HepG2 (cell line): Measurements from ENCODE around the gene CACNA1C. TPM values are rescaled to one million over a fixed set of nuclear protein-coding genes. Genes with fewer than 3 reads are reported as not detected.

Experiments
- ATAC-seq: fragments of 200-7000 bp; cut with Tn5 transposase; 3 replicates; pipeline ENCODE4 v1.9.1; 2020; ENCODE audit warnings: mild to moderate bottlenecking, moderate library complexity
- BruUV-seq: library from RNA; stranded (reverse); fragments of 400-500 nt; replicated peaks from 2 replicates; lab custom pipeline; 2021; lab: Mats Ljungman, UMichigan
- CTCF ChIA-PET: fragments of 300-600 bp; formaldehyde crosslinking; extraction: SDS; loops from one replicate; lab custom pipeline; 2021; ENCODE audit warnings: low total read pairs, inconsistent platforms, low intra/inter-chr PET ratio; lab: Yijun Ruan, JAX
- POLR2A ChIA-PET: fragments of 350-600 bp; sonication (Branson Sonifier 250); formaldehyde crosslinking; loops from one replicate; lab custom pipeline; 2020; ENCODE audit warnings: antibody characterized with exemption, inconsistent platforms; lab: Yijun Ruan, JAX
- DNase-seq: peaks from one replicate; pipeline ENCODE4 v3.0.0-alpha.2; 2015; ENCODE audit warnings: low spot score
- FAIRE-seq: peaks from 3 replicates; lab custom pipeline; 2011; peaks lifted over from hg19 to GRCh38; lab: Jason Lieb, UNC
- H2AFZ ChIP-seq: one replicate; pipeline ENCODE4 v1.6.1; 2011; ENCODE audit warnings: low read length, inconsistent platforms
- H3K27ac ChIP-seq: fragments of 300-600 bp; 3 replicates; pipeline ENCODE4 v1.8.0; 2011; ENCODE audit warnings: mixed run types, mild to moderate bottlenecking, mixed read lengths, low read length, inconsistent platforms; ENCODE audit not compliant: insufficient read depth; ENCODE audit errors: extremely low read length
- H3K27me3 ChIP-seq, 2 experiments: fragments of 200-600 bp in 1 of 2; 2 replicates in 1 of 2; 3 replicates in 1 of 2; pipeline versions ENCODE4 v1.6.0 to v1.8.0; 2011; ENCODE audit warnings: low read length in 2 of 2, mild to moderate bottlenecking in 2 of 2, moderate library complexity in 2 of 2, inconsistent platforms in 1 of 2; ENCODE audit not compliant: insufficient read depth in 2 of 2, control insufficient read depth in 1 of 2
- H3K36me3 ChIP-seq, 2 experiments: fragments of 200-600 bp in 1 of 2; replicated peaks in 1 of 2; 2 replicates in 1 of 2; 3 replicates in 1 of 2; pipeline versions ENCODE4 v1.5.1 to v1.8.0; 2011; ENCODE audit warnings: low read length in 2 of 2, inconsistent platforms in 1 of 2; ENCODE audit not compliant: insufficient read depth in 2 of 2, control insufficient read depth in 1 of 2
- H3K4me1 ChIP-seq: 2 replicates; pipeline ENCODE4 v1.5.1; 2012; ENCODE audit warnings: low read length, inconsistent platforms; ENCODE audit not compliant: insufficient read depth
- H3K4me2 ChIP-seq: 2 replicates; pipeline ENCODE4 v1.6.0; 2011; ENCODE audit warnings: low read depth, low read length, inconsistent platforms
- H3K4me3 ChIP-seq, 3 experiments: fragments of 200-600 bp in 1 of 3; sonication (generic), shearing (Covaris generic) in 1 of 3; replicated peaks in 1 of 3; 2 replicates each; pipeline ENCODE4 v1.5.1; 2011 to 2016; ENCODE audit warnings: low read length in 3 of 3, inconsistent platforms in 2 of 3, low read depth in 2 of 3, mild to moderate bottlenecking in 2 of 3, control low read depth in 1 of 3, mixed read lengths in 1 of 3; ENCODE audit not compliant: insufficient read depth in 1 of 3
- H3K79me2 ChIP-seq: one replicate; pipeline ENCODE4 v1.6.1; 2011; ENCODE audit warnings: low read length, inconsistent platforms; ENCODE audit not compliant: insufficient read depth
- H3K9ac ChIP-seq: 2 replicates; pipeline ENCODE4 v1.6.0; 2011; ENCODE audit warnings: mild to moderate bottlenecking, low read depth, low read length, inconsistent platforms; ENCODE audit not compliant: insufficient read depth
- H3K9me3 ChIP-seq: 2 replicates; pipeline ENCODE4 v1.5.1; 2012; ENCODE audit warnings: mild to moderate bottlenecking, low read length
- H4K20me1 ChIP-seq: 2 replicates; pipeline ENCODE4 v1.6.0; 2011; ENCODE audit warnings: inconsistent platforms, mild to moderate bottlenecking, low read length, moderate library complexity; ENCODE audit not compliant: insufficient read depth
- BRF2 ChIP-seq: sonication (generic); formaldehyde crosslinking; IDR thresholded peaks from 2 replicates; pipeline ENCODE4 v1.8.1; 2022; ENCODE audit warnings: mild to moderate bottlenecking, missing genetic modification reagents
- RARG ChIP-seq: sonication (generic); formaldehyde crosslinking; IDR thresholded peaks from 2 replicates; pipeline ENCODE4 v1.4.0; 2020; ENCODE audit warnings: low read depth, mild to moderate bottlenecking, missing genetic modification reagents
- RBM39 ChIP-seq: fragments of 200-400 bp; formaldehyde crosslinking; IDR thresholded peaks from one replicate; pipeline ENCODE4 v1.6.1; 2018; ENCODE audit warnings: antibody characterized with exemption, mild to moderate bottlenecking, low read depth, low read length; ENCODE audit not compliant: poor library complexity, severe bottlenecking
- RELA ChIP-seq: sonication (generic); formaldehyde crosslinking; IDR thresholded peaks from 2 replicates; pipeline ENCODE4 v1.4.0; 2020; ENCODE audit warnings: missing genetic modification reagents
- TSC22D2 ChIP-seq: sonication (generic); formaldehyde crosslinking; IDR thresholded peaks from 2 replicates; pipeline ENCODE4 v1.5.1; 2020; ENCODE audit warnings: missing genetic modification reagents, mild to moderate bottlenecking, borderline replicate concordance
- YEATS2 ChIP-seq: sonication (generic); formaldehyde crosslinking; IDR thresholded peaks from 2 replicates; pipeline ENCODE4 v1.4.0; 2020; ENCODE audit warnings: missing genetic modification reagents, borderline replicate concordance
- ZNF710 ChIP-seq: sonication (generic); formaldehyde crosslinking; IDR thresholded peaks from 2 replicates; pipeline ENCODE4 v1.5.0; 2020; ENCODE audit warnings: mild to moderate bottlenecking, missing genetic modification reagents, borderline replicate concordance
- WGBS: methylation state at CpG from one replicate; pipeline ENCODE4 v1.1.6; 2017; ENCODE audit warnings: low lambda C conversion rate; 5-methylcytosine and 5-hydroxymethylcytosine counted together
- in situ Hi-C: cut with HindIII; loops from 2 replicates; pipeline ENCODE4 v1.10.0; 2017; ENCODE audit warnings: low pct_unique_long_range_greater_than_20kb; ENCODE audit not compliant: extremely low pct_ligation_motif_present
- intact Hi-C: fragments of 100-400 bp; cut with micrococcal nuclease; formaldehyde crosslinking; loops from one replicate; pipeline ENCODE4 v1.10.0; 2022; ENCODE audit not compliant: unreplicated experiment
- polyA plus RNA-seq, 8 experiments: library from polyadenylated mRNA; depleted of rRNA in 3 of 8; stranded (reverse) in 7 of 8; unstranded in 1 of 8; fragments of >200 nt; fragmentation: Illumina TruSeq in 4 of 8; extraction: Trizol in 4 of 8; gene quantifications; 2 replicates each; pipeline versions ENCODE4 v1.2.1 to v1.2.3, GENCODE V29; 2011 to 2016; ENCODE audit warnings: low read depth in 4 of 8, missing spikeins in 1 of 8, mixed read lengths in 1 of 8; ENCODE audit not compliant: insufficient read depth in 1 of 8
- total RNA-seq, 5 experiments: library from RNA; depleted of rRNA; stranded (reverse); fragments of >200 nt; fragmentation: Illumina TruSeq; extraction: Trizol; gene quantifications; 2 replicates each; pipeline ENCODE4 v1.2.3, GENCODE V29; 2016; ENCODE audit warnings: low read depth in 1 of 5

The CACNA1C gene
- total and polyA plus RNA-seq, 2 of the 13 experiments (the other 11 are each of a cell fraction or from before 2014, with no cell fraction given) = not detected

GRCh38 chr12:2719392-2719791 lies 666.6 kb downstream of the CACNA1C start:
- Histone ChIP-seq H3K4me1 (no peaks in the 10 kb centered on the region), H2AFZ (no peak overlapping the region), H3K9me3 (no peaks in the 10 kb centered on the region), H3K36me3 (no peaks in the 10 kb centered on the region), H3K4me2 (no peak overlapping the region), H3K27me3 (no peaks in the 10 kb centered on the region), H4K20me1 (no peaks in the 10 kb centered on the region), H3K9ac (no peak overlapping the region), H3K79me2 (no peaks in the 10 kb centered on the region), H3K4me3 (no peak overlapping the region), H3K27ac (no peak overlapping the region)
- TF ChIP-seq ZNF710 (no peak), YEATS2 (CRISPR knock-in tag) (no peak)
- in situ Hi-C loops = no loop called here
- ChIA-PET CTCF (no interaction called here), POLR2A (no interaction called here)
- DNase-seq (no peak), ATAC-seq (no peak), FAIRE-seq (no peak)
- intact Hi-C loops = no loop called here
- BruUV-seq = no TSS peak
- 29% methylated on average over 2 of the region's 2 CpGs for WGBS

GRCh38 chr12:2722806-2723205 lies 670.0 kb downstream of the CACNA1C start:
- in situ Hi-C loops = no loop called here
- CTCF ChIA-PET = no interaction called here
- no peaks in the 10 kb centered on the region for H3K36me3 ChIP-seq
- no peak for ATAC-seq
- no TSS peak for BruUV-seq
- no peaks in the 10 kb centered on the region for H3K9me3 ChIP-seq
- no peaks in the 10 kb centered on the region for H3K27me3 ChIP-seq
- POLR2A ChIA-PET = no interaction called here
- no peaks in the 10 kb centered on the region for H3K79me2 ChIP-seq
- H2AFZ ChIP-seq = no peak overlapping the region
- no peaks in the 10 kb centered on the region for H3K4me1 ChIP-seq
- intact Hi-C loops = no loop called here
- H3K9ac ChIP-seq = no peak overlapping the region
- H3K27ac ChIP-seq = no peak overlapping the region
- WGBS = 0% methylated on average over 1 of the region's 1 CpG
- DNase-seq = no peak
- no peak for FAIRE-seq
- H3K4me2 ChIP-seq = no peak overlapping the region
- H4K20me1 ChIP-seq = no peaks in the 10 kb centered on the region
- TF ChIP-seq RELA (CRISPR knock-in tag) (no peak), TSC22D2 (CRISPR knock-in tag) (no peak), RBM39 (no peak), RARG (CRISPR knock-in tag) (no peak), BRF2 (no peak)
- no peak overlapping the region for H3K4me3 ChIP-seq
